HG02938 (cell line): ENCODE data around the gene LAMA2.

ENCODE experiments used
- ATAC-seq: cut with Tn5 transposase; IDR thresholded peaks from one replicate; pipeline ENCODE4 v1.9.1; 2021; ENCODE audit warnings: mild to moderate bottlenecking, moderate library complexity; ENCODE audit not compliant: unreplicated experiment

Gene LAMA2

DNA sequence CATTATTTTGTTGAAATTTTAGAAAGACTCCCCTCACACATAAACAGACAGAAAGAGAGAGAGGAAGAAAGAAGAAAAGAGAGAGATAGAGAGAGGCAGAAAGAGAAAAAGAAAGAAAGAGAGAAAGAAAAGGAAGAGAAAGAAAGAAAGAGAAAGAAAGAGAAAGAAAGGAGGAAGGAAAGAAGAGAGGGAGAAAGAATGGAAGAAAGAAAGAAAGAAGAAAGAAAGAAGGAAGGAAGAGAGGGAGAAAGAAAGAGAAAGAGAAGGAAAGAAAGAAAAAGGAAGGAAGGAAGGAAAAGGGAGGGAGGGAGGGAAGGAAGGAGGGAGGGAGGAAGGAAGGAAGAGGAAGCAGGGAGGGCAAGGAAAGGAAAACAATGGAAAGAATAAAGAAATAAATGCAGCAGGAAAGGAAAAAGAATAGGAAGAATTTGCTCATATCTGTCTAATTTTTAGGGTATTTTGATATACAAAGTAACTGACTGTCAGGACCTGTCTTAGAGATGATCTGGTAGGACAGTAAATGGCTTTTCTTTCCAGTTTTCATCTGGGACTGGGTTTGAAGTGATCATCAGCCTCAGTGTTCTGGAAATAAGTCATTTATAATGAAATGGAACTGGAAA is 325.6 kb downstream of the LAMA2 start:
- no peak for ATAC-seq

DNA sequence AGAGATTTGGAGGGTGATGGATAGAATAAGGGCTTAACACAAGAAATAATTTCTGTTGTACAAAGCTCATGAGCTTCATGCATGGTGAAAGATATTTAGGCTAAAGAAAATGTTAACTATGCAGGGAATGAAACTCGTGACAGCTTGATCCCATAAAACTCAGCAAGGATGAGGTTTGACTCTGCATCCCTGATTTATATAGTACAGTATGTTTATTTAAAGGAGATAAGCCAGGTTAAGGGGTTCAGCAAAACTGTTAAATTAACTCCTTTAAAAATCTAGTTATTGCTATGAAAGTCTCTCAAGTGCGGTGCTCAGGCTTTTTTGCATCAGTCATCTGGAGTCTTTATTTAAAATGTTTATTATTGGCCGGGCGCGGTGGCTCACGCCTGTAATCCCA is 326.4 kb downstream of the LAMA2 start:
- no peak for ATAC-seq

DNA sequence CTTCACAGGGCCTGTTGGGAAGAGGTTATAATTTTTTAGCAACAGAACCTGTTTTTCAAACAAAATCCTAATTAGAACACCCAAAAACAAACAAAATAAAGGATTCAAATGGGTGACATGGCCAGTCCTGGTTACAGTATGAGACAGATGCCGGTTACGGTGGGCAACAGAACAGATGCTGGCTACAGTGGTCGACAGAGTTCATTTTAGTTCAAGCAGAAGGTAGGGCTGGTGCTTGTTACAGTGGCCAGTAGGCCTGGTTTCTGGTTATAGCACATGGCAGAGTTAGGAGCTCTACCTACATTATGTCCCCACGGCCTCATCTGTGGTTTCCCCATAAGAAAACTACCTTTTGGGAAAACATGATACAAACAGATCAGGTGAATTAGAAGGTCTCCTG is 327.7 kb downstream of the LAMA2 start:
- no peak for ATAC-seq

DNA sequence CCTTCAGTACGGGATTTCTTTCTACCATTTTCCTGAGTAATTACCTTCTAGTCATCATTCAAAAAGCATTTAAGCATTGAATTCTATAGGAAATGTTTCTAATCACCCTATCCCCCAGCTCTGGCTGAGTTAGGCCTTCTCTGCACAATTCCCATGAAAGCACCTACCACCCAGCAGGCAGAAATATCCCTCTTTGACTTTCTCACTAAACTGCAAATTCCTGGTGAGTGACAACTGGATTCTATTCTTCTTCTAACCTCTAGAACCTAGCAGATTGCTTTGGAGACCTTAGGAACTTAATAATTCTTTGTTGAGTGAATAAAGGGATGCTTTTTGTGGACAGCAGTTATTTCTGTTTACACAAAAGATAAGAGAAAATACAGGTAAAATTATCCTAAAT is 328.7 kb downstream of the LAMA2 start:
- ATAC-seq, result no peak

DNA sequence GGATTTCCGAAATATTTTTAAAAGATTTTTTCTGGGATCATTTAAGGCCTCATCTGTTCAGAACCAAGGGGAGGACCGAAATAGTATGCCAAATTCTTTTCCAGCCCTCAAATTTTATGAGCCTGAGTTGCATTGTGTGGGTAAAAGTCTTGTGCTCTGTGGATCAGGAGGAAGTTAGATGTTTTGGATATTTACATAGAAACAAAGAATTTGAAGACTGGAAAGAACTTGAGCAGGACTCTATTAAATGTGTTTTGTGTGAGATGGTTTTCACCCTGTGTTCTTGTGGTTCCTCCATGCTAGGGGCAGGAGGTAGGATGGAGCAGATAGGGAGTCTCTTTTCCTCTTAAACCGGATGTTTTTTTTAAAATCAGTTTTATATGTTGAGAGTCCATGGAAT is 329.1 kb downstream of the LAMA2 start:
- no peak for ATAC-seq

DNA sequence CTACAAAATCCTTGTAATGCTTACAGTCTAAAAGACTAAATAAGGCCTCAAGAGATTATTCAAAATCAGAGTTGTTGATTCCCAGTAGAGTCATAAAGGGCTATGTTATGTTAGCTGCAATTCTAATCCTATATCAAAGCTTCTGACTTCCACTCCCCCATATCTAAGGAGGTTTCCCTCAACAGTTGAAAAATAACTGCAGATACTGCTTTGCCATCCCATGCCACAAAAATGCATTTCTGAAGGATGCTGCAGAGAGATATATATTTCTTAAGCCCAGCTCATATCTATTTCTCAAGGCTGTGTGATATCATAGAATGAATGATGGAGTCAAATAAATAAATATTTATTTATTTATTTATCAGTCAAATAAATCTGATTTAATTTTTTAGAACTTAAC is 332.3 kb downstream of the LAMA2 start:
- ATAC-seq, result no peak

DNA sequence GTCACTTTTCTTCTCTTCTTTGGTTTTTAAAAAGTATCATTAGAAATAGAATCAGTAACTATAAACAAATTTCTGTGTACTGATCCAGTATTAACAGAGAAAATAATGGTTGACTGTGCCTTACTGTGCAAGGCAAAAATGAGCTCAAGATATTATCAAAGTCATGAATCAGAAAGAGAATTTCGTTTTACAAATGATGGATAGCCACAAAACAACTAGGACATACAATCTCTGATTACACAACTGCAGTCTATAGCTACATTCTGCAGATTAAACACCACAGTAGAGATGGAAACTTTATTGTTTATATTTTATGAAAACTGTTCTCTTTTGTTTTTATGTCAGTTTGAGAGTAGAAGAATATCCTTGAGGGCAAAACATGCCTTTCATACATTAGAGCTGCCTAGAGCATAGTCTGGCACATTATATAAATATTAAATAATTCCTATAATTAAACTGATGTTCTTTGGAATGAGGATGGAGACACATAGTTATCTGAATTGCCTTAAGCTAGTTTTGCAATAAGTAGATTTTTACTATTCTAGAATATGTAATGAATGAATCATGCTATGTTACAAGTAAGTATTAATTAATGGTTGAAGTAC is 333.1 kb downstream of the LAMA2 start:
- ATAC-seq, result no peak

DNA sequence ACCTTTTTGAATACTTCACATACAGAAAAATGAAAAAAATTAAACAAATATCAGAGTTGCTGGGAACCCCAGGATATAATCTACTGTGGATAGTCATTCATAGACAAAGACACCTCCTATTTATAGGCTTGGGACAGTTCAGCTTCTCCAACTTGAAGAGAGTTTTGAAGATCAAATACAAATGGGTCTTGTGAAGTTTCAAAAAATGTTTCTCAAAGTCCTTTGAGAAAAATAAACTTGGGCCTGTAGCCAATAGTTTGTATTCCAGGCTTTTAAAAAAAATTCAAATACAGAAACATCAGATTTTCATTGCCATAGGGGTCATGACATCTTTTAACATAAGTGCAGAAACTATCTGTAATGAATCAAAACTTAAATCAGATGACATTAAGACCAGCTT is 334.8 kb downstream of the LAMA2 start:
- ATAC-seq, result no peak

DNA sequence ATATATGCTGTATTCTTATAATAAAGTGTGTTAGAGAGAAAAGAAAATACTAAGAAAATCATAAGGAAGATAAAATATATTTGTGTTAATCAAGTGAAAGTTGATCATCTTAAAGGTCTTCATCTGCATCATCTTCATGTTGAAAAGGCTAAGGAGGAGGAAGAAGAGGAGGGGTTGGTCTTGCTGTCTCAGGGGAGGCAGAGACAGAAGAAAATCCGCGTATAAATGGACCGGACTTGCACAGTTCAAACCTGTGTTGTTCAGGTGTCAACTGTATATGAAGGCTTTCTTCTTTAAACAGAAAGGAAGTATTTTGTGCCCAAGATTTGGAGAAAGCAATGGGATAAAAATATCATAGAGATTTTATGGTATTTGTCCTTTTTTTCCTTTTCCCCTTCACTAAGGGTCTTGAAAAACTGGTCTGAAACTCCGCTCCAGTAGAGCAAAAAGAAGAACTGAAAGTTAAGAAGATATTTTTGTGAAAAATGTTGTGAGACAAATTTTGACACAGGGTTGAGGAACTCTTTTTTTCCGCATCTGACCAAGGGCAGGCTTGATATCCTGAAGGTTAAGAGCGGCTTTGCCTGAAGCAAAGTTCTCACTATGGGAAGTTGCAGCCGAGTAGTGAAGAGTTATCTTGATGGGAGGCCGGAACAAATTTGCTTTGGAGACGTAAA is 350.7 kb downstream of the LAMA2 start:
- ATAC-seq, result no peak

DNA sequence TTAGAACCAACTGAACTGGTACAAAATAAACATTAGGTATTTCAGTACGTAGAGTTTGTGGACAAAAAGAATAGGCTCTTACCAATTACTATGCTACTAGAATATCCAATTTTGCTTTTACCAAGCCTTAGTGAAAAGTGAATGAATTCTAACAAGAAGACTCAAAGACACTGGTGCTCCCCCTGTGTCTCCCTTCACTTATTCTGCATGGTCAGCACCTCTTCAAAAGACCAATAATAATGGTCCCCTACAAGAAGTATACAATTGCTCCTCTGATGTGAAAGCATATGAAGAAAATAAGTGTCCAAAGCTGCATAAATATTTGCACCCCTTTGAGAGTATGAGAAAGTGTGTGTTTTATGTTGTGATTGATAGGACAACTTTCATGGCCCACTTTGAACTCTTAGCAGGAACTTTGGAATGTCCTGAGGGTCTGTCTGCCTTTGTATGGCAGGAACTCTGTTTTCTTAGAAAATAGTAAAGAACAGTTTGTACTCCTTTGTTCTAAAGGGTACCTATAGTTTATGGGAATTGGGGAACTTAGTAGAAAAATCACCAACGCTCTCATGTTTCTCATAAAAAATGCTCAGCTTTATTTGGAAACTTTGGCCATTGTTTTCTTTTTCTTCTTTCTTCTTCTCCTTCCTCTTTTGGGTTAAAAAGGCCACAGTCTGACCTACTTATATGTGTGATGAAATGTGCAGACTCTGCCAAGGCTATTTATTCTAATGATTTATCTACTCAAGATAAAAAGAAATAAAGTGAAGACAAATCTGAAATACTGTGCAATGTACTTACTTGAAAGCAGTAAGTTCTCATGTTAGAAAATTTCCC is 352.4 kb downstream of the LAMA2 start:
- no peak for ATAC-seq

DNA sequence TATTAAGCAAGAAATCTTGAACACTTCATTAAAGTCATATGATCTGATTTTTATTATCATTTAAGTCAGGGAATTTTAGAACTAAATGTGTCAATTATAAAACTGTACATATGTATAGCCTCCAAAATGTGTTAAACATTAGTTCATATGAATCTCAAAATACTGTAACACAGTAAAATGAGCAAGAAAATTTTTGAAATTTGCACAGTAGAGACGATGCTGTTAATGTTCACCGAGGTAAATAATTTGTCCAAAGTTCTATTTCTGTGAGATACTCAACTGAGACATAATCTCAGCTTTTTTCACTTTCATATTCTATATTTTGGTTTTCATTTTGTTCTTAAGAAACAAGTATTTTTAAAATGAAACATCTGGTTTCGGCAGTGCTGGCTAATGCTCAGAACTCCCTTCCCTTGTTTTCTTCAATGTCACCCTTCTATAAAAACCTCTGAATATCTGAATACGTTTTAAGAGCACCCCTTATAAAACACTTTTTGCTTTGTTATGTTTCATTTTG is 353.1 kb downstream of the LAMA2 start:
- ATAC-seq, result peak; percentile 65

DNA sequence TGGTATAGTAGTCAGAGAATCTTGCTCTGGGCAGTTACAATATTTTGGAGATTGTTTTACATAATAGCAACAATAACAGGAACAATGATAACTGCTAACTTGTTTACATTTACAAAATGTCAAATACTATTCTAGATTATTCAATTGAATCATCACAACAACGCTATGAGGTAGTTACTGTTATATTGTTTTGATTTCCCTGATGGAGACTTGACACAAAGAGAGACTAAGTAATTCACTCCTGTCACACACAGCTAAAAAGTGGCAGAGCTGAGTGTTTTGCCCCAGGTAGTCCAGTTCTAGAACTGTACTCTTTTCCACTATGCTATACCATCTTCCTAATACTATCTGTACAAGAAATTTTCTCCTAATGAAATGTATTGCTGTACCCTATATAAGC is 356.1 kb downstream of the LAMA2 start:
- no peak for ATAC-seq

DNA sequence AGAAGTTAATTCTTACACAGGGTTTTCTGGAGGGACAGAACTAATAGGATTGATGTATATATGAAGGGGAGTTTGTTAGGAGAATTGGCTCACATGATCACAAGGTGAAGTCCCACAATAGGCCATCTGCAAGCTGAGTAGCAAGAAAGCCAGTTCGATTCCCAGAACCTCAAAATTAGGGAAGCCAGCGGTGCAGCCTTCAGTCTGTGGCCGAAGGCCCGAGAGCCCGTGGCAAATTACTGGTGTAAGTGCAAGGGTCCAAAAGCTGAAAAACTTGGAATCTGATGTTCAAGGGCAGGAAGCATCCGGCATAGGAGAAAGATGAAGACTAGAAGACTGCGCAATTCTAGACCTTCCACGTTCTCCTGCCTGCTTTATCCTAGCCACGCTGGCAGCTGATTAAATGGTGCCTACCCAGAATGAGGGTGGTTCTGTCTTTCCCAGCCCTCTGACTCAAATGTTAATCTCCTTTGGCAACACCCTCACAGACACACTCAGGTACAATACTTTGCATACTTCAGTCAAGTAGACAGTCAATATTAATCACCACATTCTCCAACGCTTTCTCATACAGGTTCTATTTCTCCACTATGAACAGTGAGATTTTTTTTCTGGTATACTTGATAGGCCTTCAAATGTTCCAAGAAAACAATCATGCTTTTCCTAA is 357.0 kb downstream of the LAMA2 start:
- ATAC-seq, result no peak

DNA sequence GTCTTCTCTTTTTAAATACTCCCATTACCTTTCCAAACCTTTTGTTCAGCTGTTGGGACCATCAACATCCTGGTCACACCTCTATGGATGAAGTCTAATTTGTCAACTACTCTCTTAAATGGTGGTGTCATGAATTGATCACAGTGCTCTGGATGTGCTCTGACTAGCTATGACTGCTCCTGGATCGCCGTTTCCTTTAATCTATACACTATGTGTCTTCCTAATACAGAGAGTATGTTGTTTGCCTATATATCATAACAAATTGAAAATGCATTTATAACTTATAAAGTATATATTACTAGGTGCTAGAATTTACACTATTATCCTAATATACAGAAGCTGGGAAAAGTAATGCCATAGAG is 357.5 kb downstream of the LAMA2 start:
- no peak for ATAC-seq

DNA sequence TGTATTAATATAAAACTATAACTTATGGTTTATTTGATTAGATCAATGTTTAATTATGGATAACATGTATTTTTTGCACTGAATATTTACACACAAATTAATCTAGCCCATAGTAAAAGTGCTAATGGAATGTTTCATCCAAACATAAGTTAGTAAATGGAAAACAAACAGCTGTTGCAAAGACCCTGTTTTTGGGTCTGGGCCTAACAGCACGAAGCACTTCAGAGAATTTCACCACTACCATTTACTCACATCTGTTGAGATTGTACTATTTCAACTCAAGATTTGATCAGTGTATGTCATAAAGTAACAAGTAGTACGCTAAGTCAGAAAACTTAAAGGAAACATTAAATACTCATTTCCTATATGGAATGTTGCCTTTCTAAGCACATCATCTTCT is 359.6 kb downstream of the LAMA2 start:
- ATAC-seq, result no peak

DNA sequence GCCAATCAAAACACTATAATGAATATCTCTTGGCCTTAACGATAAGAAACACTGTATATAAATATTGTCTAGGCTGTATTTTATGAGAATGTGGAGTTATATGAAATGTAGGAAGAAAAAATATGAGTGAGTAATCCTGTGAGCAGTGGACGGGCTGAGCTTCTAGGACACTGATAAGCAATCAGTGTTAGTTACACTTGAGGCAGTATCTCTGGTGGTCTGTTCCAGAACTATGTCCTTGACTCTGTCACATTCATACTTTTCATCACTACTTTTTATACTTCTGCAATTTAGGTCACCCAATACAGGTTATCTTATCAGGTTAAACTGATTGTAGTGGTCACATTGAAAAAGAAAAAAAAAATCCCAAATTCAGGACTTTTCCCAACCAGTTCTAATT is 360.4 kb downstream of the LAMA2 start:
- no peak for ATAC-seq

DNA sequence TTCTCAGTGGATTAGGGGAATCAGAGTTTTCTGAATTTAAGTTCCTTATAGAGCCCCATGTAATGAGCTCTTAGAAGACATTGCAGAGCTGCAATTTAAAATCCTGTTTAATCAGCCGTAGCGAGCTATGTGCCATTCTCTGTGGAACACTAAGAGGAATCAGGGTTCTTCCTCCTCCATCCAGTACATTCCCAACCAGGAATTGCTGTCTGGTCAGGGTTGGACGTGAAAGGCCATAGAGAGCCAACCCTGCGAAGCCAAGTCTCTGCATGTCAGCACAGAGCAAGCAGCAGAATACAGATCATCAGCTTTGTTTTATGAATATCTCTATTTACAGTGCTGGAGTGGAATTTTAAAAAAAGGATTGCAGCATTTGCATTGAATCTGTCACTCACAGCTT is 366.0 kb downstream of the LAMA2 start:
- ATAC-seq, result no peak

DNA sequence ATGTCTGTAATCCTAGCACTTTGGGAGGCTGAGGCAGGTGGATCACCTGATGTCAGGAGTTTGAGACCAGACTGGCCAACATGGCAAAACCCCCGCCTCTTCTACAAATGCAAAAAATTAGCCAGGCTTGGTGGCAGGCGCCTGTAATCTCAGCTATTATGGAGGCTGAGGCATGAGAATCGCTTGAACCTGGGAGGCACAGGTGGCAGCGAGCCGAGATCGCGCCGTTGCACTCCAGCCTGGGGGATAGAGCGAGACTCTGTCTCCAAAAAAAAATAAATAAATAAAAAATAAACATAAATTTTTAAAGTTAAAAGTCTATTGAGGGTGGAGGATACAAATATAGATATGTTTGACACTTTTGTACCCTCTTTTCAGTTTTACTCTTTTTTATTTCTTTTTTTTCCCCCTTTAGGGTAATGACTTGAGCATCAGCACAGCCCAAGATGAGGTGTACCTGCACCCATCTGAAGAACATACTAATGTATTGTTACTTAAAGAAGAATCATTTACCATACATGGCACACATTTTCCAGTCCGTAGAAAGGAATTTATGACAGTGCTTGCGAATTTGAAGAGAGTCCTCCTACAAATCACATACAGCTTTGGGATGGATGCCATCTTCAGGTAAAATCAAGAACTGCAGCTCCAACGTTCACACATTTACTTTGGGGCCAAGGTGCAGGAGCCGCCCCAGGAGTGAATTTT is 368.9 kb downstream of the LAMA2 start:
- peak; percentile 93 for ATAC-seq

DNA sequence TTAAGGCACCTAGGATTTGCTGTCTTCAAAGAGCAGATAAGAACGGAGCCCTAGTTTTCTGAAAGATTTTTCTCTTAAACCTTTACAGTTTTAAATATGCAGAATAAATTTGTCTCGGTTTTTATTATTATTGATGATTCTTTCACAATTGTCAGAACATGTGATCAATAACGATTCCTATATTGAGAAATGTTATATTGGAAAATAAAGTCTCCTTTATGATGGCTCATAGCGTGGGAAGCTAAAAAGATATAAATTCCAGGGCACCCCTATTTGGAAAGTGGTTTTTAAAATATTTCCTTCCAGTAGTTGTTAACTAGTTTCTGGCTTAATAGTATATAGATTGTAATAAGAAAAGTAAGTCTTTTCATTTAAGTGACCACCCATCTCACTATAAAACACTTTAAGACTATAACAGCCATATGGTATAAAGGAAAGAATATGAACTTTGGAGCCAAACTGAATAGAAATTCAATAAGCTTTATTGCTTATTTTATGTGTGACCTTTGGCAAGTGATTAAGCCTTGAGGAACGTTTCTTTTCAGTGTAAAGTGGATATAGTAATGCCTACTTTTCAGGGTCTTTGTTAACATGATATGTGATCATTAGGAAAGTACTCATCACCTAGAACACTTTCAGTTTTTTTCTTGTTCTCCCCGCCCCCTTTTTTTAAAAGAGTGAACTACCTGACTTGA is 369.6 kb downstream of the LAMA2 start:
- no peak for ATAC-seq

DNA sequence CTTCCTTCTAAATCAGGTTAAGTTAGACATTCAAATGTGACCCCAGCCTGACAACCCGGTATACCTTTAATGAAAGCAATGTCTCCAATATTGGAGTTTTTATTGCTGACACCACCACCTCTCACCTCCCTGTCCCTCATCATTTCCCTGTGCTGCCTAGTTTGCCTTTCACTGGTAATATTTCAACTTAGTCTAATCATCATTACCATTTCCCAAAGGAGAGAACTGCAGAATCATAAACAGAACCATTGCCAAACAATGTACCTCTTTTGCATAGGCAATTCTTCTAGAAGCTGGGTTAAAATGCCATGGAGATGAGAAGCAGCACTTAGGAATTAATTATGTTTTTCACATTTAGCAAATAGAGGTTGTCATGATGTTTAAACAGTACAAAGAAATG is 370.3 kb downstream of the LAMA2 start:
- no peak for ATAC-seq
